KOPT-K1 (cell line): ENCODE data around the gene NRP1.

Experiments
- H3K27ac ChIP-seq: fragments of 200-600 bp; sonication (generic); 2 replicates; pipeline ENCODE4 v1.5.1; 2016; ENCODE audit warnings: antibody characterized with exemption, mild to moderate bottlenecking, low read depth, low read length; ENCODE audit not compliant: poor library complexity, severe bottlenecking
- H3K36me3 ChIP-seq: fragments of 200-600 bp; sonication (generic); 2 replicates; pipeline ENCODE4 v1.5.1; 2017; ENCODE audit warnings: antibody characterized with exemption, mild to moderate bottlenecking, low read length, moderate library complexity; ENCODE audit not compliant: insufficient read depth
- H3K9me3 ChIP-seq: fragments of 200-600 bp; sonication (generic); 2 replicates; pipeline ENCODE4 v1.5.1; 2017; ENCODE audit warnings: antibody characterized with exemption, low read length, mild to moderate bottlenecking; ENCODE audit not compliant: insufficient read depth, poor library complexity, severe bottlenecking

The NRP1 gene

DNA sequence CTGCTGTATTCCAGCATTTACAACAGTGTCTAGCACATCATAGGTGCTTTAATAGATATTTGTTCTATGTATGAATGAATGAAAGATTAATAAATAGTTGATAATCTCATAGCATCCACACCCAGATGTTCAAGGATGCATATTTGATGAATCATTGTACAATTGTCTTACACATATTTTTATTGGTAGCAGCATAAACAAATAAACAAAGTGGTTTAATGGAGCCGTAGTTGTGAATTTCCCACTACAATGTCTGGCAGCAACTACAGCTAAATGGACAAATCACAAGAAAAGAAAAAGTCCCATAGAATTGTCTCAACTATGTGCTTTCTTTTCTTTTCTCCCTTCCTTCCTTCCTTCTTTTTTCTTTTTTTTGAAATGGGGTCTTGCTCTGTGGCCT, 150.8 kb downstream of the NRP1 start:
- Histone ChIP-seq H3K36me3 (no peaks in the 10 kb centered on the region), H3K9me3 (no peaks in the 10 kb centered on the region), H3K27ac (no peak overlapping the region)

DNA sequence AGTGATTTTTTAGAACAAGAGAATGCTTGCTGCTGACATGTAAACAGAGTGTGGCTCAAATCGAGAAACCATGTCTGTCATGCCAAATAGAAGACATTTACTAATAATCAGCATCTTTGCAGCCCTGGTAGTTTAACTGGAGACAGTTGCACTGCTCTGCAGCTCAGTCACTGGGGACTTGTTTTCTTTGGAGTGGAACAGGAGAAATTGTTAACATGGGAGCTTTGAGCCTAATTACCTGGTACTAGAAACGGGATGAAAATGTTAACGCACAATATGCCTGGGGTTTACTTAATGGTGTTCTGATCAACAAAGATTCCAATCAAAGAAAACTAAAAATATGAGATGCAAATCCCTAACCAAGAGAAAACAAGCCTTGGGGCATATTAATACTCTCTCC, 153.5 kb downstream of the NRP1 start:
- Histone ChIP-seq H3K9me3 (no peaks in the 10 kb centered on the region), H3K27ac (no peak overlapping the region), H3K36me3 (no peaks in the 10 kb centered on the region)

DNA sequence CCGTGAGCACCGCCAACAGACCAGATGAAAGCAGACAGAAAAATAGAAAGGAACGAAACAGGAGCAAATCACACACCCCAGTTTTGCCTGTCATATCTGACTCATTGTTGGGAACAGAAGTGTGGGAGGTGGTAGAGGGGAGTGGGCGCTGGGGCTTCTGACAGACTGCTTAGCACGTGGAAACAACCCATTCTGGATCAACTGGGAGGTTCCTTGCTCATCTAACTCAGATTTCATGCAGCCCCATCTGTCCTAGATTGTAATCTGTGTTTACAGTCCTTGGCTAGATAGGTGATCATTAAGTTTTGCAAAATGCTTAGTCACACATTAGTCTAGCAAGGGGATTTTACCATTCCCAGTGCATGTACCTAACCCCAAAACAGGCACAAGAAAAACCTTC, 154.1 kb downstream of the NRP1 start:
- Histone ChIP-seq H3K36me3 (no peaks in the 10 kb centered on the region), H3K27ac (no peak overlapping the region), H3K9me3 (no peaks in the 10 kb centered on the region)

DNA sequence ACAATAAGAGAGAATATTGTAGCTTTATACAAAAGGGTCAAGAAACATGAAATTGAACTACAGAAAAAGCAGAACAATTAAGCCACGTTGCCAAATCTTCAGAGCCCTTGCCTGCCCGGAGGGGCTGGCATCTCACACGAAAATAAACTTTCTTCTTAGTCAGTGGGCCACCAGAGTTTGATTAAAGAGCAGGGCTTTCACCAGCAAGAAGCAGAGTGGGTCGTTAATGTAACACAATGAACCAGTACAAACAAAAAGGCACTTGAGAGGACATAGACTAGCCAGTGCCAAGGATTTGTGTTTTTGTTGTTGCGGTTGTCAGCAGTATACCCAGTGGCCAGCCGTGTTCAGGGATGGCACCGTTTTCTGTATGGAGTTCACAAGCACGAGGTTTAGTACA, 155.4 kb downstream of the NRP1 start:
- no peaks in the 10 kb centered on the region for H3K36me3 ChIP-seq
- H3K27ac ChIP-seq: no peak overlapping the region
- H3K9me3 ChIP-seq: no peaks in the 10 kb centered on the region

DNA sequence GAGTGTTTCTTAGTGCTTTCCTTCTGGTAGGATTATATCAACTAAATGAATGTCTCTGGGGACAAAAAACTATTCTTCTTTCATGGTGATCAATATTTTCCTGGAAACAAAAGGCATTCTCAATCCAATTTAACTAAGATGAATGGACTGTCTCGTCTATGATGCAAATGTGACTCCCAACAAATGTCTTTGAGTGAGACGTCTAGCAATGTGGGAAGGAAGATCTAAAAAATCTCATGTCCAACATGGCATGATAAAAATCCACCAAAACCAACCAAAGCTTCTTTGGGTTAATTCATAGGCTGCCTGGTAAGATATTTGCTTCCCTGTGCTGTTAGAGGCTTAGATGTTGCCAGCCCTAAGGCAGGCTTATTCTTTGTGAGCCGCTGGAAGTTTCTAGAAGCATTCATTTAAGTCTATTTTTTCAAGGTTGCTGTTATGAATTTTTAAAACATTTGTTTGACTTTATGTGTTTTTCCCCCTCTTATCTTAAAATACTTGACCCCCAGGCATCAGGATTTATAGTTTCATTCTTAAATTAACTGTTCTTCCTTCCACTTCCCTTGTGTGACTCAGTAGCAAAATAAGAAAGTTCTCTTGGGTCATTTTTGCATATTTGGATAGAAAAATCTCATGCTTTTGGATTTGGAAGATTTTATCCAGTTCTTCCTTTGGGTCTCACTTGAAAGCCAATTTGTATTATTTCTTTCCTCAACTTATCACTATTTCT, 156.3 kb downstream of the NRP1 start:
- no peak overlapping the region for H3K27ac ChIP-seq
- H3K36me3 ChIP-seq: no peaks in the 10 kb centered on the region

DNA sequence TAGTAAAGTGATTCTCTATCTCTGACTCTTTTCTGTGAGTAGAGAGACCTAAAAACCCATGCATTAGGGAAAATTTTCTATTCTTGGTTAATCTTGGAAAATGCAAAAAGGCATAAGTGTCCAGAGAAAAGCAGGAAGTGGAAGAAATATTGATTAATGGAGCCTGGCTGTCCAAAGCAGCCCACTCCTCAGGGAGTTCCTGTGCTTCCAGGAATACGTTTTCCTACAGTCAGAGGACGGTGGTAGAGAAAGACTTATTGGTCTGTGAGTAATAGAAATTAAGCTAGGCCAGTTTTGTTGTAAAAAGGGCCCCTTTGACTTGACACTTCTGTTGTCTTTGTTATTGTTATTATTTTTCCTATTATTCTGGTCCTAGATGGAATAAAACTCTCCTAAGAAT, 157.8 kb downstream of the NRP1 start:
- Histone ChIP-seq H3K36me3 (no peaks in the 10 kb centered on the region), H3K9me3 (no peaks in the 10 kb centered on the region), H3K27ac (no peak overlapping the region)

More for the DNA sequence above, 156.3 kb downstream of the NRP1 start:
- H3K9me3 ChIP-seq: no peaks in the 10 kb centered on the region

DNA sequence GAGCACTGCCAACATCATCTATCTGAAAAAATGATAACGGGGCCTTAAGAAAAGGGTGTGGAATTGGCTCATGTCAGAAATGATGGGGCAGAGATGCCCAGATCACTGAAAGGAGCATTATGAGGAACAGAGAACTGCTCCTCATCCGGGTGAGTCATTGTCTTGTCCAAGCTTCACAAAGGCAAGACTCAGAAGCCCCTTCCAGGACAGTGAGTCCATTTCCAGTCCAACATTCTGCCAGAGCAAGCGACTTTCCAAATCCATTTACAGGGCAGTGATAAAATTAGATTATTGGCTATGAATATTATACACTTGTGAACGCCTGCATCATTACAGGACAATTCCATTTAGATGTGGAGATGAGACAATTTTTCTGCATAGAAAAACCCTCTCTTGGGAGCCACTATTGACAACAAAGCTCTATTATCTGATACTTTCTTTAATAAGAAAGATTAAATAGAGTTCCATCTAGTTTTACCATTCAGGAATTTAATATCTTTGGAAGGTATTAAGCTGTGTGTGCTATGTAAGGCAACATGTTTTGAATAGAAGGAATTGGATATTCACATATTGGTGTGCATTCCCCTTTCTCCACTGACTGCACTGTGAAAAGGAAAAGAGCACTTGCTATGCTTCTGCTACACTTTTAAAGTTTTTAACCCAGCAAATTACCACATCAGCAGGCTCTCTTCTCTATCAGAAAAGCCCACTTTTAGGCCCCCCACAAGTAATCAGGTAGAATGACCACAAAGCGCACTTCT, 159.6 kb downstream of the NRP1 start:
- Histone ChIP-seq H3K27ac (no peak overlapping the region), H3K9me3 (no peaks in the 10 kb centered on the region), H3K36me3 (no peaks in the 10 kb centered on the region)

DNA sequence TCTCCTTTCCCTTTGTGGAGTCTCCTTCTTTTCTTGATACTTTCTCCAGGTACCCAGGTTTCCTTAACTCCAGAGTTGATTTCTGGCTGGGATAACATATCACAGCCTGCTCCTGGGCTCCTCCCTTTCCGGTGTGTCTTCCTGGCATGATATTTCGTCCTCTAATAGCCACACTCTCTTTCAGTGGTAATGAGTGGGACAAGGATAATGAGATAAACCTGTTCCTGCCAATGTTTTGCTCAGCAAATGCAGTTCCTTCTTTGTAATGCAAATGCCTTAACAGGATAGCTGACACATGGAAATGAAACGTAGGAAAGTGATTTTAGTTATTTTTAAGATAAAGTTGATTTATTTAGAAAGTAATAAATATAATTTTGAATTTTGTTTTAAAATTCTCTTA, 168.6 kb downstream of the NRP1 start:
- Histone ChIP-seq H3K36me3 (no peaks in the 10 kb centered on the region), H3K9me3 (no peaks in the 10 kb centered on the region), H3K27ac (no peak overlapping the region)

DNA sequence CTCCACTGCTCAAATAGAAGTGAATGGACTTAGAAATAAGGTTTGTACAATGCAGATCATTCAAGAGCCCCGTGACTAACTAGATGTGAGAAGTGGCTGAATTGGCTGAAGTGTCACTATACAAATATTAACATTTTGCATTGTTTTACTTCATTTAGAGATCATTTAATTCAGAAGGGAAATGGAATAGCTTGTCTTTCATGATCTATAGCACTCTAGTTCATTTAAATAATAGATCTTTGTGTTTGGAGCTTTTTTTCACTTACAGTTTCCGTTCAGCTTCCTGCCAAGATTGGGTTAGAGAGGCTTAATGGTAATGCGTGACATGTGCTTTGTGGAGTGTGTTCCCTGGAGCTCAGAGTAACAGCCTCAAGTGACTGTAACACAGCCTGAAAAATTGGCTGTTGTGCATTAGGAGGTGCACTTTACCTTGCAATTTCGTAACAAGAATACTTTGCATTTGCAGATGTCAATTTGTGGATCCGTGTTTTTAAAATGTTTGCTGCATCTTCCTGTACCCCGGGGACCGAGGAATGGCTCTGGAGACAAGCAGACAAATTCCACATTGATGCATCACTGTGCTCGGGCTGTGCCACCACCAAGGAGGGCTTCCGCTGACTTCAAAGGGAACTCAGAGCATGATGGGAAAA, 170.3 kb downstream of the NRP1 start:
- Histone ChIP-seq H3K9me3 (no peaks in the 10 kb centered on the region), H3K27ac (no peak overlapping the region), H3K36me3 (no peaks in the 10 kb centered on the region)

DNA sequence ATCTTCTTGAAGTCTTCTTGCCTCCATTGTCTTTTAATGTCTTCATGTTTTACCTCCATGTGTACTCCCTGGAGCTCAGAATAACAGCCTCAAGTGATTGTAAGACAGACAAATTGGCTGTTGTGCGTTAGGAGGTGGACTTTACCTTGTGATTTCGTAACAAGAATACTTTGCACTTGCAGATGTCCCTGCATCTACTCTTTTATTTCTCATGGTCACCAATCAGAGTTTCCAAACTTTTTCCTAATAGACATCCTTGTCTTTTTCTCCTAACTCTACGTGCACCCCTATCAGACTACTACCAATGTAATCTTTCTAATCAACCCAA, 172.3 kb downstream of the NRP1 start:
- Histone ChIP-seq H3K36me3 (no peaks in the 10 kb centered on the region), H3K27ac (no peak overlapping the region), H3K9me3 (no peaks in the 10 kb centered on the region)

DNA sequence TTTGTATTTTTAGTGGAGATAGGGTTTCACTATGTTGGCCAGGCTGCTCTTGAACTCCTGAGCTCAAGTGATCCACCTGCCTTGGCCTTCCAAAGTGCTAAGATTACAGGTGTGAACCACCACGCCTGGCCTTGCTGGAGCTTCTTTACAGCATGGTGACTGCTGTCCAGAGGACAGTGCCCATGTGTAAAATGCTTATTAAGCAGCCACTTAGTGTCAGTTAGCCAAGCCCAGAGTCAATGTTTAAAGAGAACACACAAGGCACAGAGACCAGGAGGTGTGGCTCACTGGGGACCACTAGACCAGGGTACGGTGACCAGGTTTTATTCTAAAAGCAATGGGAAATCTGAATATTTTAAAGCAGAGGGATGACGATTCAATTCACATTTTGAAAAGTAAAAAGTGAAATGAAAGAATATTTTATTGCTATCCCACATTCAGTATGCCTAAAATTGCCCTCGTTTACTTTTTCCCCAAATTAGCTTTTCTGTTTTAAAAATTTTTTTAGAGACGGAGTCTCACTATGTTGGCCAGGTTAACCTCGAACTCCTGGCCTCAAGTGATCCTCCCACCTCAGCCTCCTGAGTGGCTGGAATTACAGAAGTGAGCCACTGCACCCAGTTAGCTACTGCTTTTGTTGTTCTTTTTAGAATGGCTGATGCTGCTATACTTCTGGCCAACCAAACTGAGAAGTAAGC, 172.8 kb downstream of the NRP1 start:
- Histone ChIP-seq H3K9me3 (no peaks in the 10 kb centered on the region), H3K27ac (no peak overlapping the region)

DNA sequence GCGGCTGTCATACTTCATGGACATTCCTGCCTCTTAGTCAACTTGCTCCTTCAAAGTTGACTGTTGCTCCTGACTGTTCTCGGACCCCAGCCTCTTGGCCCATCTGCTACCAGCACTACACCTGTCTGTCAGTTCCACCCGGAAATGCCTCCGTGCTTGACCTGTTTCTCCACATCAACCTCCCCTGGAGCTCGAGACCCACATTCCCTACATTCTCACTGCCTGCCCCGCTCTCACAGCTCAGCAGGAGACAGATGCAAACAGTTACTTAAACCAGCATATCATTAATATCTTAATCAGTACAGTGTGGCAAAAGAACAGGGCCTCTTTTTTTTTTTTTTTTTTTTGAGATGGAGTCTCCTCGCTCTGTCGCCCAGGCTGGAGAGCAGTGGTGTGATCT, 174.3 kb downstream of the NRP1 start:
- no peaks in the 10 kb centered on the region for H3K36me3 ChIP-seq
- H3K27ac ChIP-seq: no peak overlapping the region
- no peaks in the 10 kb centered on the region for H3K9me3 ChIP-seq

More for the DNA sequence above, 172.8 kb downstream of the NRP1 start:
- no peaks in the 10 kb centered on the region for H3K36me3 ChIP-seq

DNA sequence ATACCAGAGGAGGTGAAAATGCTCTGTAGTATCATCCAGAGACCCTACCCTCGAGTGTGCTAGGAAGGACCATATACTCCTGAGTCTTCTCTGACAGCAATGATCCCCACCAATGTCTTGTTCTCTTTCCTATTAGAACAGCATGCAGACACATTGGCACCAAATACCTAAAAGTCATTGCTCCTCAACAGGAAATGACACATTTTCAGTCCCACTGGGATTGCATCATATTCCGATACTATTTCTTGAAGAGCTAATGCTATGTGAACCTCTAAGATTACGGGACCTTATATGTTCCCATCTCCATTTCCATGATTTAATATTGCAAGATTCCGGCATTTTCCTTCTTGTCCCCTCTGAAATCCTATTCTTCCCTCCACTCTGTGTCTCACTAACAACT, 177.4 kb downstream of the NRP1 start:
- Histone ChIP-seq H3K27ac (no peak overlapping the region), H3K36me3 (no peaks in the 10 kb centered on the region), H3K9me3 (no peaks in the 10 kb centered on the region)

DNA sequence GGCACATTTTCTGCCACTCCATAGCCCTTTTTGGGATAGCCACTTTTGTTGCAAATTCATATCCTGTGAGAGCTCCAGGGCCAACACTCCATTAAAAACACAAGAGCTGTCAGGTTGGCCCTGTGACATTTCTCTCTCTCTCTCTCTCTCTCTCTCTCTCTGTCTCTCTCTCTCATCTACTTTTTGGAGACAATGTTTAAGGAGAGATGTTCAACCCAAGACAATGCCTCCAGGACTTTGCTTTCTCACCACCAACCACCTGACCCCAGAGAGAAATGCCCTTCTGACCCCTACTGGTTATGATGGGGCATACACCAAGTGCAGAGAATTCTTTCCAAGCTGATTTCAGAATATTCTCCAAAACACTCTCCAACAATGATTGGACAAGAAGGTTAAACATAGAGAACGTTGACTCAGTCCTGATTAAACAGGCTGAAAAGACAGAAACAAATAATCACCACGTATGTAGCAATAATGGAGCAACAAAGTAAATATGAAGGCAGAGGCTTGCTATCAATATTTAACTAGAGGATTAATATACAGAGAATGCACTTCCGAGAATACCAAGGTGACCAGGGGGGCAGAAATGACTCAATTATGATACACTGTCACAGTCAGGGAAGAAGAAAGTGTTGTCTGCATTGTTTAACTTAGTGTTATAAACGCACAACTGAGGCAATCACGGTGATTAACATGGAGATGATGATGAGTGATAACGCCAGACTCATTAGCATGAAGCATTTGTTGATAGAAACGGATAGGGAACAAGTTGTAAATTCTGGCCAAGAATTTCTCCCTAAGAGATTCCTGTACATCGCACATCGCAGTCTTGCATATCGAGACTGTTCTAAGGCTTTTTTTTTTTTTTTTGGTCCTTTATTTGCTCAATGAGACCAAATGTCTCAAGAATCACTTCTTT, 178.5 kb downstream of the NRP1 start:
- Histone ChIP-seq H3K27ac (no peak overlapping the region), H3K9me3 (no peaks in the 10 kb centered on the region), H3K36me3 (no peaks in the 10 kb centered on the region)
